Astrocyte (in vitro differentiated cells and primary cell): ENCODE data around the gene GTF2H4. TPM values are rescaled to one million over a fixed set of nuclear protein-coding genes. Genes with fewer than 3 reads are reported as not detected.

Experiments used
- DNase-seq: peaks from one replicate; pipeline ENCODE4 v3.0.0-alpha.2; 2010; ENCODE audit warnings: low read depth
- FAIRE-seq: peaks from 2 replicates; lab custom pipeline; 2011; peaks lifted over from hg19 to GRCh38; lab: Jason Lieb, UNC
- H2AFZ ChIP-seq: 2 replicates; pipeline ENCODE4 v1.6.0; 2012; ENCODE audit warnings: low read depth, low read length, inconsistent platforms
- H3K27ac ChIP-seq: 2 replicates; pipeline ENCODE4 v1.5.1; 2011; ENCODE audit warnings: low read depth, low read length, inconsistent platforms
- H3K27me3 ChIP-seq: 2 replicates; pipeline ENCODE4 v1.6.0; 2011; ENCODE audit warnings: low read length, inconsistent platforms; ENCODE audit not compliant: insufficient read depth
- H3K36me3 ChIP-seq: 2 replicates; pipeline ENCODE4 v1.5.1; 2011; ENCODE audit warnings: low read length, inconsistent platforms; ENCODE audit not compliant: insufficient read depth
- H3K4me1 ChIP-seq: 2 replicates; pipeline ENCODE4 v1.5.1; 2011; ENCODE audit warnings: low read length, inconsistent platforms; ENCODE audit not compliant: insufficient read depth
- H3K4me2 ChIP-seq: 2 replicates; pipeline ENCODE4 v1.6.0; 2012; ENCODE audit warnings: low read length, inconsistent platforms
- H3K4me3 ChIP-seq: 2 replicates; pipeline ENCODE4 v1.5.1; 2011; ENCODE audit warnings: low read depth, mild to moderate bottlenecking, low read length, inconsistent platforms; ENCODE audit not compliant: insufficient read depth
- H3K79me2 ChIP-seq: 2 replicates; pipeline ENCODE4 v1.6.0; 2012; ENCODE audit warnings: mild to moderate bottlenecking, low read length, inconsistent platforms; ENCODE audit not compliant: insufficient read depth
- H3K9ac ChIP-seq: 2 replicates; pipeline ENCODE4 v1.6.0; 2012; ENCODE audit warnings: mild to moderate bottlenecking, low read length, inconsistent platforms
- H3K9me3 ChIP-seq: 2 replicates; pipeline ENCODE4 v1.5.1; 2012; ENCODE audit warnings: low read depth, mild to moderate bottlenecking, low read length, inconsistent platforms; ENCODE audit not compliant: insufficient read depth
- H4K20me1 ChIP-seq: 2 replicates; pipeline ENCODE4 v1.6.0; 2012; ENCODE audit warnings: low read length, inconsistent platforms; ENCODE audit not compliant: insufficient read depth
- H3K27ac Mint-ChIP-seq: one replicate; pipeline ENCODE4 v1.8.0; 2021; ENCODE audit warnings: mild to moderate bottlenecking, mixed read lengths; ENCODE audit not compliant: unreplicated experiment
- H3K27me3 Mint-ChIP-seq: one replicate; pipeline ENCODE4 v1.8.0; 2021; ENCODE audit warnings: low read depth, mixed read lengths; ENCODE audit not compliant: unreplicated experiment
- H3K36me3 Mint-ChIP-seq: one replicate; pipeline ENCODE4 v1.8.0; 2021; ENCODE audit warnings: low read depth, mixed read lengths; ENCODE audit not compliant: unreplicated experiment
- H3K4me1 Mint-ChIP-seq: one replicate; pipeline ENCODE4 v1.8.0; 2021; ENCODE audit warnings: low read depth, mixed read lengths; ENCODE audit not compliant: unreplicated experiment
- H3K4me3 Mint-ChIP-seq: one replicate; pipeline ENCODE4 v1.8.0; 2021; ENCODE audit warnings: mild to moderate bottlenecking, moderate library complexity, mixed read lengths; ENCODE audit not compliant: unreplicated experiment
- H3K9me3 Mint-ChIP-seq: one replicate; pipeline ENCODE4 v1.8.0; 2021; ENCODE audit warnings: mild to moderate bottlenecking, mixed read lengths; ENCODE audit not compliant: unreplicated experiment
- CTCF ChIP-seq: IDR thresholded peaks from 2 replicates; pipeline ENCODE4 v1.5.1; 2011; ENCODE audit warnings: low read depth, mild to moderate bottlenecking, inconsistent platforms, low read length, moderate library complexity; ENCODE audit not compliant: insufficient read depth
- EZH2 ChIP-seq: IDR thresholded peaks from 2 replicates; pipeline ENCODE4 v1.6.1; 2012; ENCODE audit warnings: mild to moderate bottlenecking, low read length, inconsistent platforms; ENCODE audit not compliant: insufficient read depth
- total RNA-seq: library from RNA; stranded (reverse); gene quantifications from 2 replicates; pipeline ENCODE4 v1.2.1, GENCODE V29; 2021

The GTF2H4 gene
- total RNA-seq, 1 donor from 2014 or later, result 34.3 TPM

- Histone ChIP-seq H3K9me3 (no peaks in the 10 kb centered on the region), H3K79me2 (peaks cover 10% of the 10 kb centered on the region), H3K36me3 (no peaks in the 10 kb centered on the region), H3K27me3 (no peaks in the 10 kb centered on the region), H3K4me3 (no peak overlapping the region), H3K4me1 (peaks cover 40% of the 10 kb centered on the region), H3K9ac (no peak overlapping the region), H3K27ac (no peak overlapping the region), H3K4me2 (peak overlapping the region; percentile 42), H4K20me1 (no peaks in the 10 kb centered on the region), H2AFZ (peak overlapping the region; percentile 39)
- Mint-ChIP-seq H3K36me3 (peaks cover 4% of the 10 kb centered on the region), H3K27me3 (no peaks in the 10 kb centered on the region), H3K9me3 (peaks cover 3% of the 10 kb centered on the region), H3K4me1 (peaks cover 44% of the 10 kb centered on the region), H3K4me3 (peak overlapping the region; percentile 80), H3K27ac (peak overlapping the region; percentile 18)
- DNase-seq (no peak), FAIRE-seq (no peak)
- TF ChIP-seq EZH2 (no peak), CTCF (no peak)
Observed at GRCh38 chr6:30880698-30881252, 27.2 kb upstream of the GTF2H4 start.

- Mint-ChIP-seq H3K9me3 (peaks cover 3% of the 10 kb centered on the region), H3K4me3 (peak overlapping the region; percentile 80), H3K36me3 (peaks cover 4% of the 10 kb centered on the region), H3K27me3 (no peaks in the 10 kb centered on the region), H3K4me1 (peaks cover 44% of the 10 kb centered on the region), H3K27ac (peak overlapping the region; percentile 94)
- peaks cover 43% of the 10 kb centered on the region for H3K4me1 ChIP-seq
- H3K36me3 ChIP-seq, result no peaks in the 10 kb centered on the region
- peak overlapping the region; percentile 42 for H3K4me2 ChIP-seq
- H3K79me2 ChIP-seq, result peaks cover 18% of the 10 kb centered on the region
- peak overlapping the region; percentile 23 for H2AFZ ChIP-seq
- H4K20me1 ChIP-seq, result no peaks in the 10 kb centered on the region
- DNase-seq, result peak; percentile 53
- no peak overlapping the region for H3K27ac ChIP-seq
- H3K9me3 ChIP-seq, result no peaks in the 10 kb centered on the region
- no peak for TF ChIP-seq EZH2
- no peak for TF ChIP-seq CTCF
- no peak overlapping the region for H3K4me3 ChIP-seq
- H3K27me3 ChIP-seq, result no peaks in the 10 kb centered on the region
- no peak for FAIRE-seq
- peak overlapping the region; percentile 8 for H3K9ac ChIP-seq
Observed at GRCh38 chr6:30881392-30882203, 26.4 kb upstream of the GTF2H4 start.
